Fibroblast of gingiva (primary cell): ENCODE results near the gene ZDHHC7.

Source experiments
- DNase-seq: peaks from one replicate; pipeline ENCODE4 v3.0.0-alpha.2; 2011; ENCODE audit warnings: low read depth

The ZDHHC7 gene

DNA sequence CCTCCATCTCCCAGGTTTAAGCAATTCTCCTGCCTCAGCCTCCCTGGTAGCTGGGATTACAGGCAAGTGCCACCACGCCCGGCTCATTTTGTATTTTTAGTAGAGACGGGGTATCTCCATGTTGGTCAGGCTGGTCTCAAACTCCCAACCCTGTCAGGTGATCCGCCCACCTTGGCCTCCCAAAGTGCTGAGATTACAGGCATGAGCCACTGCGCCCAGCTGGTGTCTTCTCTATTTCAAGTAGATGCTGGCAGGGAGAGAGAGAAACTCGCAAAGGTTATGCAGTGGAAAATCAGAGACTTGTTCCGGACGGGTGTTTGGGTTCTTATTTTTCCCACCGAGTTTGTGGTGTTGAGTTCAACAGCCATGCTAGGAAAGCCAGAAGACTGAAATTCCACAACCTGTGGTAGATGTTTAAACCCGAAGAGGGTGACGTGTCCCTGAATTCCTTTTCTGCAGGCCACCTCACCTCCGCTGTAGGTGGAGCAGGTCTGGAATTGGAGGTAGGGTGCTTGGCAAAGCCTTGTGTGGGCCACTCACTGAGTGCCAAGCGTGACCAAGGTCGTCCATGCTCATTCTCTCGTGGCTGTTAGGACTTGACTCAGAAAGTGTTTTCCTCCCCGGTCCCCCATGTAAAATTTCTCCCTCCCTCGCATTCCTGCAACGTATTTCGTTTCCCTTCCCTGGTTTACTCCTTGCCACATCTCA lies 7.3 kb upstream of the ZDHHC7 start:
- DNase-seq: no peak

GRCh38 chr16:85017633-85018032 lies 6.3 kb upstream of the ZDHHC7 start:
- no peak for DNase-seq

DNA sequence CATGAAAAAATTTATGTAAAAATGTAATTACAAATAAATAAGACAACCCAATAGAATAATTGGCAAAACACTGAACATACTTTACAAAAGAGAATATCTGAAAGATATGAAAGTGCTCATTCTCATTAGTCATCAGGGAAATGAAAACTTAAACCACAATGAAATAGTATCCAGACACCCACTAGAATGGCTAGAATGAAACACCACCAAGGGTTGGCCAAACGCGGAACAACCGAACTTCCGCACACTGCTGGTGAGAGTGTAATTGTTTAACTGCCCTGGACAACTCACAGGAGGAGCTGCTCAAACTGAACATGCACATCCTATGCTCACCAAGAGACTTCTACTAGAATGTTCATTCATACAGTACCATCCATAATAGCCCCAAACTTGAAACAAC lies 5.8 kb upstream of the ZDHHC7 start:
- DNase-seq: no peak

- peak; percentile 35 for DNase-seq
Observed at GRCh38 chr16:85015481-85016187, 4.3 kb upstream of the ZDHHC7 start.

- DNase-seq: no peak
Observed at GRCh38 chr16:85014311-85014710, 3.0 kb upstream of the ZDHHC7 start.

DNA sequence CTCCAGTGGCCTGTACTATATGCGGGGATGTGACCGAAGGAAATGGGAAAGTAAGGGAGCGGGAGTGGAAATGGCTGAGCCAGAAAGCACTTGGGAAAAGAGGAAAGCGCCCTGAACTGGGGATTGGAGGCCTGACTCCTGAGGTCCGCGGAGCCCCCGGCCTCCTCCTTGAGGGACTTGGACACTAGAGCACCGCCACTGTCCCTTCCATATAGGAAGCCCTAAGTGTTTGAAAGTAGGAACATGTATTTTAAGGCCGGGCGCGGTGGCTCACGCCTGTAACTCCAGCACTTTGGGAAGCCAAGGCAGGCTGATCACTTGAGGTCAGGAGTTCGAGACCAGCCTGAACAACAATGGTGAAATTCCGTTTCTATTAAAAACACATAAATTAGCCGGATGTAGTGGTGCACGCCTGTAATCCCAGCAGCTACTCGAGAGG lies 530 bp upstream of the ZDHHC7 start:
- DNase-seq: no peak

- no peak for DNase-seq
Observed at GRCh38 chr16:85010446-85010930, 847 bp downstream of the ZDHHC7 start.

- no peak for DNase-seq
Observed at GRCh38 chr16:85008271-85008670, 3.1 kb downstream of the ZDHHC7 start.

GRCh38 chr16:85007496-85008214 lies 3.7 kb downstream of the ZDHHC7 start:
- DNase-seq: no peak

DNA sequence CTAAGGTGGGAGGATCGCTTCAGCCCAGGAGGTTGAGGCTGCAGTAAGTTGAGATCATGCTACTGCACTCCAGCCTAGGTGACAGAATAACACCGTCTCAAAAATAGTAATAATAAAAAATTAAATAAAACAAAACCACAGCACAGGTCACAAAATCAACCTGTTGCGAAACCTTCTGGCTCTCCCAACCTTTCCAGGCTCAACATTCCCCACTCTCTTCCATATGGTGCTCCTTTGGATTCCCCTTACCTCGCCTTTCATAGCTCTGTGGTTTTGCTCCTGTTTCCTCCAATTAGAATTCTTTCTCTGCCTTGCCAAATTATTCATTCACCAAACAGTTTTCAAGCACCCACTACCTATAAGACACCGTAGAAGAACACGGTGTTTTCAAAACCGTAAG lies 4.7 kb downstream of the ZDHHC7 start:
- DNase-seq: peak; percentile 40

DNA sequence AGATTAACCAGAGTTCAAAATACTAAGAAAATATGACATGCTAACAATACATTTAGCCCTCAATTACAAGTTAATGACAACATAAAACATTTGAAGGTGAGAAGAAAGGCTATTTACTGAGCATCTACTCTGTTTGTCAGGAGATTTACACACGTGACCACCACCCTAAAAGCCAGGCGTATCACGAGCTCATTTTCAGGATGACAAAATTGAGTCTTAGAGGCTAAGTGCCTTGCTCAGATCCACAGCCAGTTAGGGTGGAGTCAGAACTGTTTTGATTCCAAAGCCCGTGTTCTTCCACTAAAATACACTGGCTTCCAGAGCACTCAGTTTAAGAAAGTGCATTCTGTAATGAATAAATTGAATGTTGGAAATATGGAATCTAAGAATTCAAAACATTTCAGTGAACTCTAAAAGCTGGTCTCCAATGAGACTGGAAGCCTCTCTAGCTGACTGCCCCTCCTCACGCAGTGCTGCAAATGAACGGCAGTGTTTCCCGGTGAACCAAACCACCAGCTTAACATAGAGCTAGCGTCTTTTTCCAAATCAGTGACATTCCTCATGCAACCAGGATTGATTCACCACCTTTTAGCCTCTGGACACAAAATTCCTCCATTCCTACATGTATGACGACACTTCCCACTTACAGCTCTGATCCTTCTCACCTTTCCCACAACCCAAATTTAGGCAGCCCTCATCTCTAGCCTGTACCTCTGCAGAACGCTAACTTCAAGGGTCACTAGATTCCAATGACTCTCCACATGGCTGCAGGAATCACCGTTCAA lies 5.9 kb downstream of the ZDHHC7 start:
- DNase-seq: peak; percentile 58

DNA sequence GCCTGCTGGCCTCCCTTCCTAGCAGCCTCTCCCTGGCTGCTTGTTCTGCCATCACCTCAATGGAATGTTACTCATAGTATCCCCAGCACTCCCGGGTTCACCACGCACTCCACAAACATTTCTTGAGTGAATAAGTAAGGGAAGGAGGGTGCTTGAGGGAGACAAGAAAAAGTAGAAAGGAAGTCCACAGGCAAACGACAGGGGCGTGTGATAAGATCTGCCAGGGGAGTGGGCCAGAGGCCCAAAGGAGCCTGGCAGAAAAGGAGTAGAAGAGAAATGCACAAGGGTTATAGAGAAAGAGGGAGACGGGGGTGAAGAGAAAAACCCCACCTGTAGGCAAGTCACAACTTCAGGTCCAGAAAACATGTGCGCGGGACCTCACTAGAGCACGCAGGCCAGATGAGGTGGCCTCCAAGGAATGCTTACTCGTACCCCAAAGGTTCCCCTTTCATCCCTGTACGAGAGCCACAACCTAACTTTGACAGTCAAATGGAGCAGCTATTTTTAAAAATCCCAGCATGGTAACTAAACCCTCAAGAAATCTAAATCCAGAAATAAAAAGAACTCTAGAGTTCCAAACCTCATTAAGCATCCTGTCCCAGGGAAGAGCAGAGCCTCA lies 6.6 kb downstream of the ZDHHC7 start:
- DNase-seq: peak; percentile 66

- no peak for DNase-seq
Observed at GRCh38 chr16:85003725-85004586, 7.4 kb downstream of the ZDHHC7 start.

GRCh38 chr16:85003076-85003475 lies 8.3 kb downstream of the ZDHHC7 start:
- no peak for DNase-seq

- no peak for DNase-seq
Observed at GRCh38 chr16:85002608-85003007, 8.7 kb downstream of the ZDHHC7 start.

DNA sequence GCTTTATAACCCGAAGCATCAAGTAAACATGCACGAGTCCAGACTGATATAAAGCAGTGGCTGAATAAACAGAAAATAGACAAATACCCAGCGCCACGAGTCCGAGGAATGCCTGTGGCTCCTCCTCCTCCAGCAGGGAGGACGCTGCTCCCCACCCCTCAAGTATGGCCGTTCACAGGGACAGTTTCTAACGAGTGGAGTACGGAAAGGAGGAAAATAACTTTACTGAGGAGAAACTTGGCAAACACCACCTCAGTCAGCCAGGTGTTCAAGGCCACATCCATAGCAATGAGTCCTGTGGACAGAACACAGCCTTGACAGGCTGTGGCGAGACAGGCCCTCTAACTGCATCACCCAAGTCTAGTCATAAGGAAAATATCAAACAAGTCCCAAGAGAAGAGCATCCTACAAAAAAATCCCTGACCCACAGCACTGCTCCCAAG lies 9.2 kb downstream of the ZDHHC7 start:
- no peak for DNase-seq

DNA sequence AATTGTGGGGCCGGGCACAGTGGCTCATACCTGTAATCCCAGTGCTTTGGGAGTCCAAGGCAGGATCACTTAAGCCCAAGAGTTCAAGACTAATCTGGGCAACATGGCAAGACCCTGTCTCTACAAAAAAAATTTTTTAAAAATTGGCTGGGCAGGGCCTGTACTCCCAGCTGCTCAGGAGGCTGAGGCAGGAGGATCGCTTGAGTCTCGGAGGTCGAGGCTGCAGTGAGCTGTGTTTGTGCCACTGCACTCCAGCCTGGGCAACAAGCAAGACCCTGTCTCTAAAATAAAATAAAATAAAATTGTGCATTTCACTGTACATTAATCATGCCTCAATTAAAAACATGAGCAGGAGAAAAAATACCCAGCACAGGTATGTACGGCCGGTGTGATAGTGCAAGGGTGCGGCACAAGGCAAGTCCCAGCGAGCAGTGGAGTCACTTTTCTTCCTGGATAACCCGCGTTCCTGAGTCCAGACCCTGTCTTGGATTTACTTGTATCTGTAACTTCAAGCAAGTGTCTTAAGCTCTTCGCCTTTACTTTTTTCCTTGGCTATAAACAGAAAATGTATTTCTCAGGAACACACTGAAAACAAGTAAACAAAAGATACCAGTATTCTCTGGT lies 11.4 kb downstream of the ZDHHC7 start:
- DNase-seq: no peak

DNA sequence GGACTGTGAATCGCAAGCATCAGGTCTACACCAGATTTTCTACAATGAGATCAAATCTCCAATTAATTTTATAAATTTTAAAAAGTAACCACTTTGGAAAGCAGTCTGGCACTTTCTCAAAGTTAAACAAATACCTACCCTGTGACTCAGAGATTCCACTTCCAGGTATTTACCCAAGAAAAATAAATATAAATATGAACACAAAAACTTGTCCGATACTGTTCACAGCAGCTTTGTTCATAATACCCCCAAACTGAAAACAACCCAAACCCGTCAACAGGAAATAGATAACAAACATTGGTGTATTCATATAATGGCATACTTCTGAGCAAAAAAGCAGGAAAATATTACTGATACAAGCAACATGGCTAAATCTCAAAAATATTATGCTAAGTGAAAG lies 12.1 kb downstream of the ZDHHC7 start:
- no peak for DNase-seq

- no peak for DNase-seq
Observed at GRCh38 chr16:84996365-84996764, 15.0 kb downstream of the ZDHHC7 start.

GRCh38 chr16:84995663-84996062 lies 15.7 kb downstream of the ZDHHC7 start:
- no peak for DNase-seq
